Gastrocnemius medialis (tissue), 4 donors: ENCODE data around the gene NPL. TPM values are rescaled to one million over a fixed set of nuclear protein-coding genes. Genes with fewer than 3 reads are reported as not detected.

Experiments used
- ATAC-seq, 2 donors: fragments of 150-250 bp; one replicate each; pipeline ENCODE4 v1.9.1; 2016
- DNase-seq, 2 donors: peaks; one replicate each; pipeline ENCODE4 v3.0.0-alpha.2; 2019
- H3K27ac ChIP-seq, 4 donors: fragments of 200-600 bp; sonication (generic); 1 replicate in 1 of 4; 2 replicates in 3 of 4; pipeline ENCODE4 v1.5.1; 2016 to 2018; ENCODE audit warnings: mild to moderate bottlenecking in 2 of 4, moderate library complexity in 1 of 4
- H3K27me3 ChIP-seq, 3 donors: fragments of 200-600 bp; sonication (generic) in 2 of 3; 1 replicate in 1 of 3; 2 replicates in 2 of 3; pipeline versions ENCODE4 v1.5.1 to v1.6.0; 2016 to 2019; ENCODE audit warnings: mild to moderate bottlenecking in 1 of 3, moderate library complexity in 1 of 3
- H3K36me3 ChIP-seq, 2 donors: fragments of 200-600 bp; sonication (generic) in 1 of 2; one replicate each; pipeline ENCODE4 v1.5.1; 2017 to 2018
- H3K4me1 ChIP-seq, 2 donors: fragments of 200-600 bp; sonication (generic) in 1 of 2; one replicate each; pipeline ENCODE4 v1.5.1; 2016 to 2017; ENCODE audit warnings: mild to moderate bottlenecking in 2 of 2
- H3K4me3 ChIP-seq, 4 donors: fragments of 200-600 bp; sonication (generic) in 3 of 4; 1 replicate in 1 of 4; 2 replicates in 3 of 4; pipeline ENCODE4 v1.5.1; 2016 to 2019; ENCODE audit warnings: mild to moderate bottlenecking in 2 of 4
- H3K9me3 ChIP-seq, 3 donors: fragments of 200-600 bp; sonication (generic) in 2 of 3; 1 replicate in 1 of 3; 2 replicates in 2 of 3; pipeline ENCODE4 v1.5.1; 2016 to 2019
- POLR2A ChIP-seq, 2 donors: fragments of 450-650 bp; IDR thresholded peaks; one replicate each; pipeline ENCODE4 v1.6.1; 2017; ENCODE audit warnings: antibody characterized with exemption in 2 of 2, mild to moderate bottlenecking in 2 of 2, moderate library complexity in 2 of 2
- in situ Hi-C, 4 donors: fragments of 200-750 bp; cut with MboI; loops; one replicate each; pipeline versions ENCODE4 v1.15.0 to v1.8.0; 2017; ENCODE audit warnings: low sequenced_read_pairs in 4 of 4
- intact Hi-C: fragments of 100-400 bp; cut with DNase I; formaldehyde crosslinking; loops from one replicate; pipeline ENCODE4 v1.15.1; 2023; ENCODE audit warnings: low total_unique reads
- total RNA-seq, 4 donors: library from RNA; depleted of rRNA; stranded (reverse); fragments of >200 nt; gene quantifications; one replicate each; pipeline versions ENCODE4 v1.1.0 to v1.2.3, GENCODE V29; 2016
- TF ChIP-seq, protein P1 (sequence below), 5 experiments: fragments of 450-650 bp in 3 of 5; fragments of 200-600 bp in 2 of 5; sonication (generic) in 2 of 5; IDR thresholded peaks in 4 of 5; conservative IDR thresholded peaks in 1 of 5; 1 replicate in 4 of 5; 2 replicates in 1 of 5; pipeline ENCODE4 v1.5.1; 2016 to 2019; ENCODE audit warnings: antibody characterized with exemption in 5 of 5, mild to moderate bottlenecking in 3 of 5, moderate library complexity in 3 of 5

NPL gene
- total RNA-seq, 4 donors from 2014 or later, result 2.7 to 6.5 (median 4.3) TPM

DNA sequence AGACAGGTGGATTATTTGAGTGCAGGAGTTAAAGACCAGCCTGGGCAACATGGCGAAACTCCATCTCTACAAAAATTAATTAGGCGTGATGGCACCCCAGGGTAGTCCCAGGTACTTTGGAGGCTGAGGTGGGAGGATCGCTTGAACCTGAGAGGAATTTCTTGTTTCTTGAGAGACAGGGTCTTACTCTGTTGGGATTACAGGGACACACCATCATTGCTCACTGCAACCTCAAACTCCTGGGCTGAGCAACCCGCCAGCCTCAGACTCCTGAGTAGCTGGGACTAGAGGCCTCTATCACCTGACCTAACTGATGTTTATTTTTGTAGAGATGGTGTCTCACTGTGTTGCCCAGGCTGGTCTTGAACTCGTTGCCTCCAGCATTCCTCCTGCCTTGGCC lies 74.4 kb downstream of the NPL start:
- peaks cover 4 to 99% of the 10 kb centered on the region in 2 donors for H3K36me3 ChIP-seq
- ATAC-seq (no peak), DNase-seq (no peak)
- in situ Hi-C loops (loop anchor here in 1 of 4 donors (25.0 kb wide), 1 partner anchor 673 kb away; no protein-coding TSS in a partner anchor), intact Hi-C loops (no loop called here)
- no peak overlapping the region for H3K27ac ChIP-seq
- no peak for TF ChIP-seq POLR2A (IDR thresholded peaks at IDR 0.05)
- TF ChIP-seq, protein P1, sequence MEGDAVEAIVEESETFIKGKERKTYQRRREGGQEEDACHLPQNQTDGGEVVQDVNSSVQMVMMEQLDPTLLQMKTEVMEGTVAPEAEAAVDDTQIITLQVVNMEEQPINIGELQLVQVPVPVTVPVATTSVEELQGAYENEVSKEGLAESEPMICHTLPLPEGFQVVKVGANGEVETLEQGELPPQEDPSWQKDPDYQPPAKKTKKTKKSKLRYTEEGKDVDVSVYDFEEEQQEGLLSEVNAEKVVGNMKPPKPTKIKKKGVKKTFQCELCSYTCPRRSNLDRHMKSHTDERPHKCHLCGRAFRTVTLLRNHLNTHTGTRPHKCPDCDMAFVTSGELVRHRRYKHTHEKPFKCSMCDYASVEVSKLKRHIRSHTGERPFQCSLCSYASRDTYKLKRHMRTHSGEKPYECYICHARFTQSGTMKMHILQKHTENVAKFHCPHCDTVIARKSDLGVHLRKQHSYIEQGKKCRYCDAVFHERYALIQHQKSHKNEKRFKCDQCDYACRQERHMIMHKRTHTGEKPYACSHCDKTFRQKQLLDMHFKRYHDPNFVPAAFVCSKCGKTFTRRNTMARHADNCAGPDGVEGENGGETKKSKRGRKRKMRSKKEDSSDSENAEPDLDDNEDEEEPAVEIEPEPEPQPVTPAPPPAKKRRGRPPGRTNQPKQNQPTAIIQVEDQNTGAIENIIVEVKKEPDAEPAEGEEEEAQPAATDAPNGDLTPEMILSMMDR (IDR thresholded peaks at IDR 0.05 in 4 of 5, conservative IDR thresholded peaks at IDR 0.05 in 1 of 5), result no peak
- no peaks in the 10 kb centered on the region for H3K9me3 ChIP-seq
- no peaks in the 10 kb centered on the region for H3K27me3 ChIP-seq
- H3K4me3 ChIP-seq, result no peak overlapping the region
- H3K4me1 ChIP-seq, result no peaks in the 10 kb centered on the region

DNA sequence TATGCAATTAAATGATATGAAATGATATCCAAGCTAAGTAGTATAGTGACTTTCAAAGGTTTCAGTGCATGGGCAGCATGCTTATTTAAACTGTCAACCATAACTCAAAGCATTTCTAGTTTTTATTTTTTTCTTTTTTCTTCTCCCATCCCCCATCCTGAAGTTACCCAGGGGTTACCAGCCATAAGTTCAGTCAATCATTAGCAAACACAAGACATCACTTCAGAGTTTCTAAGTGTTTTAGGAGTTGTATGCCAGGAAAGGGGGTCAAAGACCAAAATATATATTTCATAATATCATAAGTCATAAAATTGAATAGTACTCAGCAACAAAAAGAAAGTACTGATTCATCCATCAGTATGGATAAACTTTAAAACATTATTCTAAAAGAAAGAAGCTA lies 78.3 kb downstream of the NPL start:
- H3K4me3 ChIP-seq, result no peak overlapping the region
- H3K27me3 ChIP-seq, result no peaks in the 10 kb centered on the region
- intact Hi-C loops, result no loop called here
- peaks cover 0 to 99% of the 10 kb centered on the region in 2 donors for H3K36me3 ChIP-seq
- H3K27ac ChIP-seq, result no peak overlapping the region
- in situ Hi-C loops, result loop anchor here in 1 of 4 donors (25.0 kb wide), 1 partner anchor 669 kb away; no protein-coding TSS in a partner anchor
- no peaks in the 10 kb centered on the region for H3K4me1 ChIP-seq
- DNase-seq (no peak), ATAC-seq (no peak)
- no peaks in the 10 kb centered on the region for H3K9me3 ChIP-seq
- TF ChIP-seq, protein P1 (IDR thresholded peaks at IDR 0.05 in 4 of 5, conservative IDR thresholded peaks at IDR 0.05 in 1 of 5), result no peak
- no peak for TF ChIP-seq POLR2A (IDR thresholded peaks at IDR 0.05)

DNA sequence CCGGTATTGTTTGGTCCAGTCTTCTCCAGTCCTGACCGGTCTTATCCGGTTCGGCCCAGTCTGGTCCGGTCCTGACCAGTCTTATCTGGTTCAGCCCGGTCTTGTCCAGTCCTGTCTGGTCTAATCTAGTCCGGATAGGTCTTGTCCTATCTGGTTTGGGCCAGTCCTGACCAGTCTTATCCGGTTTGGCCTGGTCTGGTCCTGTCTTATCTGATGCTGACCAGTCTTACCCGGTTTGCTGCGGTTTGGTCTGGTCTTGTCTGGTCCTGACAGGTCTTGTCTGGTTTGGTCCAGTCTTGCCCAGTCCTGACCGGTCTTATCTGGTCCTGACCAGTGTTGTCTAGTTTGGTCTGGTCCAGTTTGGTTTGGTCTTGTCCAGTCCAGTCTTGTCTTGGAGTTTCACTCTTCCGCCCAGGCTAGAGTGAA lies 79.7 kb downstream of the NPL start:
- no peak for DNase-seq
- H3K36me3 ChIP-seq, result peaks cover 3 to 99% of the 10 kb centered on the region in 2 donors
- H3K27me3 ChIP-seq, result no peaks in the 10 kb centered on the region
- no peak for ATAC-seq
- no peaks in the 10 kb centered on the region for H3K4me1 ChIP-seq
- H3K27ac ChIP-seq, result no peak overlapping the region
- intact Hi-C loops, result no loop called here
- H3K9me3 ChIP-seq, result no peaks in the 10 kb centered on the region
- no peak overlapping the region for H3K4me3 ChIP-seq
- TF ChIP-seq POLR2A (IDR thresholded peaks at IDR 0.05), result no peak
- TF ChIP-seq, protein P1 (IDR thresholded peaks at IDR 0.05 in 4 of 5, conservative IDR thresholded peaks at IDR 0.05 in 1 of 5), result no peak
- in situ Hi-C loops, result loop anchor here in 1 of 4 donors (25.0 kb wide), 1 partner anchor 668 kb away; no protein-coding TSS in a partner anchor

DNA sequence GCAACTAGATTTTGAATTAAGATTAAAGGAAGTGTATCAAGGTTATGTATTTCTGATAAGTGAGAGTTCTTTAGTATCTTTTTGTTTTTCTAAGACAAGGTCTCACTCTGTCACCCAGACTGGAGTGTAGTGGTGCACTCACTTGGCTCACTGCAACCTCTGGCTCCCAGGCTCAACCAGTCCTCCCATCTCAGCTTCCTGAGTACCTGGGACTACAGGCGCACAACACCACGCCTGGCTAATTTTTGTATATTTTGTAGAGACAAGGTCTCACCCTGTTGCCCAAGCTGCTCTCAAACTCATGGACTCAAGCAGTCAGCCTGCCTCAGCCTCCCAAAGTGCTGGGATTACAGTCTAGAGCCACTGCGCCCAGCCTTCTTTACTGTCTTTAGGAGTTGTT lies 83.3 kb downstream of the NPL start:
- no peaks in the 10 kb centered on the region for H3K4me1 ChIP-seq
- no peak overlapping the region for H3K4me3 ChIP-seq
- no peaks in the 10 kb centered on the region for H3K27me3 ChIP-seq
- in situ Hi-C loops, result loop anchor here in 1 of 4 donors (25.0 kb wide), 1 partner anchor 664 kb away; no protein-coding TSS in a partner anchor
- DNase-seq (no peak), ATAC-seq (no peak)
- TF ChIP-seq POLR2A (IDR thresholded peaks at IDR 0.05), result no peak
- TF ChIP-seq, protein P1 (IDR thresholded peaks at IDR 0.05 in 4 of 5, conservative IDR thresholded peaks at IDR 0.05 in 1 of 5), result no peak
- no peaks in the 10 kb centered on the region for H3K9me3 ChIP-seq
- peaks cover 3 to 100% of the 10 kb centered on the region in 2 donors for H3K36me3 ChIP-seq
- intact Hi-C loops, result no loop called here
- no peak overlapping the region for H3K27ac ChIP-seq

DNA sequence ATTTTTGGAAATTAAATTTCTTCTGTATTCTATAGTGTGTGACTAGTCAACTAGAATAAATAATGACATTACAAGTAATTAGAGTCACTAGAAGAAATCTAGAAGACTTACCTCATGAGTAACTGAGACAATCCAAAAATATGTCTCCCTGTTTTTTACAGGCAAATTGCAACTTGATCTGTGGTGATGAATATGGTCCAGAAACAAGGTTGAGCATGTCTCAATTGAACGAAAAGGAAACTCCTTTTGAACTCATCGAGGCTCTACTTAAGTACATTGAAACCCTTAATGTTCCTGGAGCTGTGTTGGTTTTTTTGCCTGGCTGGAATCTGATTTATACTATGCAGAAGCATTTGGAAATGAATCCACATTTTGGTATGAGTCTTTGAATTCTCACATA lies 86.3 kb downstream of the NPL start:
- Histone ChIP-seq H3K36me3 (peaks cover 6 to 100% of the 10 kb centered on the region in 2 donors), H3K9me3 (no peaks in the 10 kb centered on the region), H3K4me3 (no peak overlapping the region), H3K4me1 (no peaks in the 10 kb centered on the region), H3K27ac (peak overlapping the region in 2 of 4 donors; percentile 0 to 21), H3K27me3 (no peaks in the 10 kb centered on the region)
- intact Hi-C loops, result no loop called here
- DNase-seq (no peak), ATAC-seq (no peak)
- TF ChIP-seq, protein P1 (IDR thresholded peaks at IDR 0.05 in 4 of 5, conservative IDR thresholded peaks at IDR 0.05 in 1 of 5), result no peak
- TF ChIP-seq POLR2A (IDR thresholded peaks at IDR 0.05), result no peak
- in situ Hi-C loops, result no loop called here
